ENCODE results near the gene GATB.

GRCh38 chr4:151774324-151774723 lies 13.5 kb upstream of the GATB start:
- TF ChIP-seq ZFP3 (CRISPR knock-in tag; IDR thresholded peaks at IDR 0.05) = no peak
- TF ChIP-seq ZNF8 (CRISPR knock-in tag; IDR thresholded peaks at IDR 0.05) = no peak
- TF ChIP-seq ARNTL (CRISPR knock-in tag; IDR thresholded peaks at IDR 0.05; ENCODE audit: borderline replicate concordance, low read depth) = no peak
- TF ChIP-seq PATZ1 (CRISPR knock-in tag; IDR thresholded peaks at IDR 0.05; ENCODE audit: borderline replicate concordance) = no peak
- no peak for TF ChIP-seq PPARA (CRISPR knock-in tag; IDR thresholded peaks at IDR 0.05; ENCODE audit: borderline replicate concordance)
- TF ChIP-seq ZFP30 (CRISPR knock-in tag; IDR thresholded peaks at IDR 0.05) = no peak
- no peak for TF ChIP-seq TCF4 (CRISPR knock-in tag; IDR thresholded peaks at IDR 0.05; ENCODE audit: borderline replicate concordance)
- no peak for TF ChIP-seq RARB (CRISPR knock-in tag; IDR thresholded peaks at IDR 0.05)
- no peak for TF ChIP-seq CREB5 (CRISPR knock-in tag; IDR thresholded peaks at IDR 0.05; ENCODE audit: low read depth)
